Thymus (tissue), 11 donors: ENCODE measurements around the gene HNRNPAB. TPM values are rescaled to one million over a fixed set of nuclear protein-coding genes. Genes with fewer than 3 reads are reported as not detected.

ENCODE experiments used
- DNase-seq, 9 donors: peaks; one replicate each; pipeline ENCODE4 v3.0.0-alpha.2; 2013; ENCODE audit warnings: low spot score in 9 of 9, low read depth in 6 of 9, missing footprints in 1 of 9
- H3K27ac ChIP-seq, 2 donors: one replicate each; pipeline ENCODE4 v1.5.1; 2013; ENCODE audit warnings: control low read depth in 1 of 2, low read depth in 1 of 2, low read length in 1 of 2, mild to moderate bottlenecking in 1 of 2, moderate library complexity in 1 of 2
- H3K27me3 ChIP-seq, 2 donors: one replicate each; pipeline ENCODE4 v1.5.1; 2013; ENCODE audit warnings: low read length in 1 of 2; ENCODE audit not compliant: control insufficient read depth in 2 of 2, insufficient read depth in 1 of 2
- H3K36me3 ChIP-seq, 2 donors: one replicate each; pipeline ENCODE4 v1.5.1; 2013; ENCODE audit warnings: low read length in 1 of 2, mild to moderate bottlenecking in 1 of 2, moderate library complexity in 1 of 2; ENCODE audit not compliant: control insufficient read depth in 2 of 2, insufficient read depth in 2 of 2
- H3K4me1 ChIP-seq, 2 donors: one replicate each; pipeline ENCODE4 v1.5.1; 2013; ENCODE audit warnings: low read length in 2 of 2; ENCODE audit not compliant: control insufficient read depth in 2 of 2, insufficient read depth in 2 of 2
- H3K4me3 ChIP-seq, 2 donors: one replicate each; pipeline ENCODE4 v1.5.1; 2013; ENCODE audit warnings: low read length in 2 of 2, control low read depth in 1 of 2, mild to moderate bottlenecking in 1 of 2
- H3K9me3 ChIP-seq, 2 donors: one replicate each; pipeline ENCODE4 v1.5.1; 2013; ENCODE audit warnings: low read length in 1 of 2, mild to moderate bottlenecking in 1 of 2; ENCODE audit not compliant: control insufficient read depth in 2 of 2, insufficient read depth in 1 of 2
- WGBS: extraction: QIAGEN DNeasy Blood & Tissue Kit; methylation state at CpG from one replicate; pipeline ENCODE4 v1.1.7; 2013; 5-methylcytosine and 5-hydroxymethylcytosine counted together
- polyA plus RNA-seq: library from polyadenylated mRNA; stranded (reverse); fragments of 200-250 nt; gene quantifications from one replicate; pipeline ENCODE4 v1.2.3, GENCODE V29; 2013
- total RNA-seq: library from RNA; stranded (reverse); fragments of 120-200 nt; gene quantifications from one replicate; pipeline ENCODE4 v1.2.4, GENCODE V29; 2013
- donor health status: healthy.

The HNRNPAB gene
- total and polyA plus RNA-seq, 2 donors: 86.1 to 146 TPM

GRCh38 chr5:178174456-178174855 lies 29.9 kb upstream of the HNRNPAB start:
- Histone ChIP-seq H3K27me3 (peaks cover 0 to 2% of the 10 kb centered on the region in 2 donors), H3K9me3 (no peaks in the 10 kb centered on the region), H3K36me3 (no peaks in the 10 kb centered on the region), H3K27ac (no peak overlapping the region), H3K4me3 (no peak overlapping the region), H3K4me1 (peaks cover 0 to 6% of the 10 kb centered on the region in 2 donors)
- no peak for DNase-seq
- 96% methylated on average over 3 of the region's 3 CpGs for WGBS

- 80% methylated on average over 6 of the region's 6 CpGs for WGBS
- DNase-seq: no peak
- Histone ChIP-seq H3K36me3 (no peaks in the 10 kb centered on the region), H3K27ac (no peak overlapping the region), H3K4me3 (no peak overlapping the region), H3K4me1 (peaks cover 0 to 6% of the 10 kb centered on the region in 2 donors), H3K27me3 (no peaks in the 10 kb centered on the region), H3K9me3 (no peaks in the 10 kb centered on the region)
These were observed 27.5 kb upstream of the HNRNPAB start for GRCh38 chr5:178176791-178177190.

- DNase-seq: peak in 1 of 9 donors; percentile 34
- 87% methylated on average over 8 of the region's 8 CpGs for WGBS
- H3K36me3 ChIP-seq: no peaks in the 10 kb centered on the region
- peaks cover 0 to 11% of the 10 kb centered on the region in 2 donors for H3K4me1 ChIP-seq
- no peak overlapping the region for H3K4me3 ChIP-seq
- H3K27ac ChIP-seq: no peak overlapping the region
- no peaks in the 10 kb centered on the region for H3K9me3 ChIP-seq
- H3K27me3 ChIP-seq: no peaks in the 10 kb centered on the region
These were observed 26.8 kb upstream of the HNRNPAB start for GRCh38 chr5:178177569-178177968.

- Histone ChIP-seq H3K9me3 (no peaks in the 10 kb centered on the region), H3K36me3 (no peaks in the 10 kb centered on the region), H3K4me3 (no peak overlapping the region), H3K27me3 (no peaks in the 10 kb centered on the region), H3K27ac (no peak overlapping the region), H3K4me1 (peaks cover 0 to 13% of the 10 kb centered on the region in 2 donors)
- DNase-seq: no peak
- 95% methylated on average over 9 of the region's 9 CpGs for WGBS
These were observed 24.0 kb upstream of the HNRNPAB start for GRCh38 chr5:178180141-178180863.

- WGBS: 10% methylated on average over 4 of the region's 4 CpGs
- H3K9me3 ChIP-seq: no peaks in the 10 kb centered on the region
- H3K27ac ChIP-seq: no peak overlapping the region
- H3K27me3 ChIP-seq: no peaks in the 10 kb centered on the region
- no peaks in the 10 kb centered on the region for H3K36me3 ChIP-seq
- DNase-seq: peak in 1 of 9 donors; percentile 33
- no peak overlapping the region for H3K4me3 ChIP-seq
- H3K4me1 ChIP-seq: peaks cover 0 to 13% of the 10 kb centered on the region in 2 donors
These were observed 22.0 kb upstream of the HNRNPAB start for GRCh38 chr5:178182158-178182876.

- Histone ChIP-seq H3K9me3 (no peaks in the 10 kb centered on the region), H3K4me1 (peaks cover 0 to 6% of the 10 kb centered on the region in 2 donors), H3K27ac (no peak overlapping the region), H3K4me3 (no peak overlapping the region), H3K27me3 (no peaks in the 10 kb centered on the region), H3K36me3 (no peaks in the 10 kb centered on the region)
- no peak for DNase-seq
- WGBS: 84% methylated on average over 6 of the region's 6 CpGs
These were observed 17.9 kb upstream of the HNRNPAB start for GRCh38 chr5:178186427-178186826.

- no peak for DNase-seq
- H3K4me1 ChIP-seq: peaks cover 0 to 6% of the 10 kb centered on the region in 2 donors
- no peak within 1 kb of the TSS for H3K27ac ChIP-seq
- no peaks in the 10 kb centered on the region for H3K27me3 ChIP-seq
- 95% methylated on average over 27 of the region's 27 CpGs for WGBS
- H3K4me3 ChIP-seq: no peak within 1 kb of the TSS
- no peaks in the 10 kb centered on the region for H3K9me3 ChIP-seq
- H3K36me3 ChIP-seq: no peaks in the 10 kb centered on the region
These were observed 17.3 kb upstream of the HNRNPAB start, which contains the start of gene GMCL2 for GRCh38 chr5:178187014-178187413. Gene GMCL2, minus strand, starts transcription at chr5:178187371. Its CDS starts 72 bp downstream, at chr5:178187299.

- 74% methylated on average over 2 of the region's 2 CpGs for WGBS
- no peak for DNase-seq
- H3K4me1 ChIP-seq: peaks cover 2 to 12% of the 10 kb centered on the region in 2 donors
- peaks cover 0 to 2% of the 10 kb centered on the region in 2 donors for H3K27me3 ChIP-seq
- H3K36me3 ChIP-seq: no peaks in the 10 kb centered on the region
- no peak overlapping the region for H3K4me3 ChIP-seq
- H3K27ac ChIP-seq: no peak overlapping the region
- no peaks in the 10 kb centered on the region for H3K9me3 ChIP-seq
These were observed 14.9 kb upstream of the HNRNPAB start for GRCh38 chr5:178189433-178189832.

GRCh38 chr5:178191661-178192060 lies 12.7 kb upstream of the HNRNPAB start:
- Histone ChIP-seq H3K27me3 (peaks cover 0 to 2% of the 10 kb centered on the region in 2 donors), H3K4me1 (peaks cover 2 to 16% of the 10 kb centered on the region in 2 donors), H3K36me3 (no peaks in the 10 kb centered on the region), H3K27ac (no peak overlapping the region), H3K9me3 (no peaks in the 10 kb centered on the region), H3K4me3 (no peak overlapping the region)
- DNase-seq: no peak
- WGBS: 85% methylated on average over 4 of the region's 4 CpGs
